Stimulated activated effector memory CD8-positive, alpha-beta T cell treated with anti-CD3 and anti-CD28 coated beads, Interleukin-12 subunit alpha, Interleukin-12 subunit beta, amount 100 ng/mL, for 72 hours (primary cell): Measurements from ENCODE around the gene DAB2IP.

Source experiments
- ATAC-seq: fragments of 150-1000 bp; cut with Tn5 transposase; 2 replicates; pipeline ENCODE4 v1.10.0; 2021
- DNase-seq, 2 donors: peaks; one replicate each; pipeline ENCODE4 v3.0.0; 2021 to 2022; ENCODE audit warnings: low spot score in 2 of 2
- H3K27ac Mint-ChIP-seq: one replicate; pipeline ENCODE4 v1.8.0; 2022; ENCODE audit warnings: mild to moderate bottlenecking, mixed read lengths
- H3K36me3 Mint-ChIP-seq: one replicate; pipeline ENCODE4 v1.8.0; 2022; ENCODE audit warnings: mild to moderate bottlenecking, mixed read lengths
- H3K4me1 Mint-ChIP-seq: one replicate; pipeline ENCODE4 v1.8.0; 2022; ENCODE audit warnings: mixed read lengths
- H3K4me3 Mint-ChIP-seq: one replicate; pipeline ENCODE4 v1.8.0; 2022; ENCODE audit warnings: mild to moderate bottlenecking, mixed read lengths
- H3K9me3 Mint-ChIP-seq: one replicate; pipeline ENCODE4 v1.8.0; 2022; ENCODE audit warnings: mixed read lengths

Gene DAB2IP

GRCh38 chr9:121801579-121801978 lies 150.1 kb downstream of the DAB2IP start:
- no peaks in the 10 kb centered on the region for H3K4me1 Mint-ChIP-seq
- no peak overlapping the region for H3K27ac Mint-ChIP-seq
- ATAC-seq (no peak), DNase-seq (no peak)
- H3K36me3 Mint-ChIP-seq, result no peaks in the 10 kb centered on the region
- H3K4me3 Mint-ChIP-seq, result no peak overlapping the region
- peaks cover 5% of the 10 kb centered on the region for H3K9me3 Mint-ChIP-seq

DNA sequence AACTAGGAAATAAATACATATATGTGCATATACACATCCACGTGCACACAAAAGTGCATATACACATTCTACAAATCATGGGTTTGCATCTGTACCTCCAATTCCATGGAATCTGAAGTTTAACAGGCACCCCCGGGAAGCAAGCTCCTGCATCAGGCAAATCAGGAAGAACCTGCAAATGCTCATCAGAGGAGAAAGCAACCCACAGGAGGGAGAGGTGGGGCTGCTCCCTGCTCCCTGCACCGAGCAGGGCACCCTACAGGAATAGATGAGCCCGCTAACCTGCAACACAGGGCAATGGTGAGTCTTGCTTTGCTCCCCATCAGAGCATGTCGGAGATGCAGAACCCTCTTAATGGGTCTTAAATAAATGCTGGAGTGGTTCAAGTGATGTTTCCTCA lies 151.3 kb downstream of the DAB2IP start:
- no peak overlapping the region for H3K4me3 Mint-ChIP-seq
- ATAC-seq (no peak), DNase-seq (no peak)
- no peak overlapping the region for H3K27ac Mint-ChIP-seq
- no peaks in the 10 kb centered on the region for H3K36me3 Mint-ChIP-seq
- peaks cover 5% of the 10 kb centered on the region for H3K9me3 Mint-ChIP-seq
- H3K4me1 Mint-ChIP-seq, result no peaks in the 10 kb centered on the region

DNA sequence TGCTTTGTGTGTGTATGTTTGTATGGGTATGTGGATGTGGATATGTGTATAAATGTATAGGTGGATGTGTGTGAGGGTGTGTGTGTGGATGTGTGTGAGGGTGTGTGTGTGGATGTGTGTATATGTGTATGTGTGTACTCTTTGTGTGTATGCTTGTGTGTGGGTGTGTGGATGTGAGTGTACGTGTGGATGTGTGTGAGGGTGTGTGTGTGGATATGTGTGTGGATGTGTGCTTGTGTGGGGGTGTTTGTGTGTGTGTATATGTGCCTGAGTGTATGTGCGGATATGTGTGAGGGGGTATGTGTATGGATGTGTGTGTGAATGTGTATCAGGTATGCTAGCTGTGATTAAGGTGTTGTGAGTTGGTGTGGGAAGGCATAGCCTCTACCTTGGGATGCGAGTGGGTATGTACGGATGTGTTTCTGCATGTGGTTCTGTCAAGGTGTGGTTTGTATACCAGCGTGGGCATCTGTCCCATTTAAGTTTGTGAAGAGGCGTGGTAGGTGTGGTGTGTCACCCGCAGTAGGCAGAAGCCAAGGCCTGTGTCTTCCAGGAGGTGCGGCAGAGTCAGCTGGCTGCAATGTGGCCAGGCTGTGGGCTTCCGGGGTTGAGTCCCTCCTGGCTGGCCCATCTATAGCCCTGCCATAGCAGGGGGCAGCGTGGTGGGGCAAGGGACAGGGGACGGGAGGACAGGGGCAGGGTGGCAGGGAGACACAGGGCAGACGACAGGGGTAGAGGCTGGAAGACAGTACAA lies 155.8 kb downstream of the DAB2IP start:
- Mint-ChIP-seq H3K4me3 (no peak overlapping the region), H3K36me3 (no peaks in the 10 kb centered on the region), H3K27ac (no peak overlapping the region), H3K4me1 (no peaks in the 10 kb centered on the region), H3K9me3 (peaks cover 5% of the 10 kb centered on the region)
- DNase-seq (no peak), ATAC-seq (peak; percentile 63)

GRCh38 chr9:121807823-121808278 lies 156.4 kb downstream of the DAB2IP start:
- ATAC-seq (no peak), DNase-seq (no peak)
- no peaks in the 10 kb centered on the region for H3K36me3 Mint-ChIP-seq
- H3K4me3 Mint-ChIP-seq, result no peak overlapping the region
- no peaks in the 10 kb centered on the region for H3K4me1 Mint-ChIP-seq
- H3K9me3 Mint-ChIP-seq, result peaks cover 5% of the 10 kb centered on the region
- no peak overlapping the region for H3K27ac Mint-ChIP-seq

GRCh38 chr9:121808781-121809180 lies 157.3 kb downstream of the DAB2IP start:
- no peak overlapping the region for H3K27ac Mint-ChIP-seq
- no peak for DNase-seq
- H3K4me3 Mint-ChIP-seq, result no peak overlapping the region
- H3K9me3 Mint-ChIP-seq, result peaks cover 5% of the 10 kb centered on the region
- no peaks in the 10 kb centered on the region for H3K36me3 Mint-ChIP-seq
- H3K4me1 Mint-ChIP-seq, result no peaks in the 10 kb centered on the region
- no peak for ATAC-seq

- peaks cover 3% of the 10 kb centered on the region for H3K9me3 Mint-ChIP-seq
- no peak for DNase-seq
- no peak overlapping the region for H3K4me3 Mint-ChIP-seq
These were observed 158.1 kb downstream of the DAB2IP start for GRCh38 chr9:121809356-121810050.

GRCh38 chr9:121810489-121810888 lies 159.1 kb downstream of the DAB2IP start:
- ATAC-seq, result no peak
- no peak for DNase-seq
- no peak overlapping the region for H3K4me3 Mint-ChIP-seq
- H3K9me3 Mint-ChIP-seq, result no peaks in the 10 kb centered on the region
- H3K27ac Mint-ChIP-seq, result no peak overlapping the region
- H3K4me1 Mint-ChIP-seq, result no peaks in the 10 kb centered on the region
- no peaks in the 10 kb centered on the region for H3K36me3 Mint-ChIP-seq

More at GRCh38 chr9:121809356-121810050, 158.1 kb downstream of the DAB2IP start:
- no peaks in the 10 kb centered on the region for H3K4me1 Mint-ChIP-seq
- H3K27ac Mint-ChIP-seq, result no peak overlapping the region
- H3K36me3 Mint-ChIP-seq, result no peaks in the 10 kb centered on the region
- ATAC-seq, result no peak

DNA sequence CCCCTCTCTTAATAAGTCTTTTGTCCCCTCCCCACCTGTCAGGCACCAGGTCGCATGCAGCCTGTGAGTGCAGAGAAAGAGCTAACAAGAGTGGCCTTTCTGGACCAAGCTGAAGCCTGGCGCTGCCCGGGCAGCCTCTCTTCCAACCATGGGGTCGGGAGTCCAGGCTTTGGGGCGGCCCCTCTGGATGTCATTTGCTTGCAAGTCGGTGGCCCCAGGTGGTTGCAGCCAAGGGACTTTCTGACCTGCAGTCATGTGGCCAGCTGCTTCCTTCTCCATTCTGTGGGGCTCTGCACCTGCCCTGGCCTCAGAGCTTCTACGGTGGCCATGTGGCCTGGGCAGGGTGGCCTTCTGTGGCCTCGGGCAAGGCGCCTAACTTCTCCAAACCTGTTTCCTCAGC lies 159.7 kb downstream of the DAB2IP start:
- ATAC-seq, result no peak

DNA sequence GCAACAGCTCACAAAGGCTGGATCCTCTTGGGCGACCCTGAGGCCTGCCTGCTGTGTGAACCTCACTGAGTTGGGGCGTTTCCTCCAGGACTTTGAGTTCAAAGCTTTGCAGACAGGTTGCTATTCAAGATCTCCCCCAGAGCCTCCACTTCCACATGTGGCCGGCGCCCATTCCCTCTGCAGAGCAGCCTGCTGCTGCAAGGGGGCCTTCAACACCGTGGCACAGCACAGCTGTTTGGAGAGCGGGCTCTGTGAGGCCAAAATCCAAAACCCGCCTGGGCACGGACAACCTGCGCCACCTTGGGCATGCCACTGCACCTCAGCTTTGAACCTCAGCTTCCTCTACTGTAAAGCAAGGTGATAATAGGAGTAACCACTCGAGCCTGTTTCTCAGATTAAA lies 160.3 kb downstream of the DAB2IP start:
- H3K27ac Mint-ChIP-seq, result no peak overlapping the region
- H3K4me3 Mint-ChIP-seq, result no peak overlapping the region
- H3K4me1 Mint-ChIP-seq, result no peaks in the 10 kb centered on the region
- H3K36me3 Mint-ChIP-seq, result no peaks in the 10 kb centered on the region
- ATAC-seq (no peak), DNase-seq (no peak)
- no peaks in the 10 kb centered on the region for H3K9me3 Mint-ChIP-seq

More for the DNA sequence above, 159.7 kb downstream of the DAB2IP start:
- Mint-ChIP-seq H3K9me3 (no peaks in the 10 kb centered on the region), H3K4me1 (no peaks in the 10 kb centered on the region), H3K27ac (no peak overlapping the region), H3K36me3 (no peaks in the 10 kb centered on the region), H3K4me3 (no peak overlapping the region)
- no peak for DNase-seq

- no peak overlapping the region for H3K4me3 Mint-ChIP-seq
- H3K27ac Mint-ChIP-seq, result no peak overlapping the region
- ATAC-seq, result no peak
These were observed 160.8 kb downstream of the DAB2IP start for GRCh38 chr9:121812159-121812735.

DNA sequence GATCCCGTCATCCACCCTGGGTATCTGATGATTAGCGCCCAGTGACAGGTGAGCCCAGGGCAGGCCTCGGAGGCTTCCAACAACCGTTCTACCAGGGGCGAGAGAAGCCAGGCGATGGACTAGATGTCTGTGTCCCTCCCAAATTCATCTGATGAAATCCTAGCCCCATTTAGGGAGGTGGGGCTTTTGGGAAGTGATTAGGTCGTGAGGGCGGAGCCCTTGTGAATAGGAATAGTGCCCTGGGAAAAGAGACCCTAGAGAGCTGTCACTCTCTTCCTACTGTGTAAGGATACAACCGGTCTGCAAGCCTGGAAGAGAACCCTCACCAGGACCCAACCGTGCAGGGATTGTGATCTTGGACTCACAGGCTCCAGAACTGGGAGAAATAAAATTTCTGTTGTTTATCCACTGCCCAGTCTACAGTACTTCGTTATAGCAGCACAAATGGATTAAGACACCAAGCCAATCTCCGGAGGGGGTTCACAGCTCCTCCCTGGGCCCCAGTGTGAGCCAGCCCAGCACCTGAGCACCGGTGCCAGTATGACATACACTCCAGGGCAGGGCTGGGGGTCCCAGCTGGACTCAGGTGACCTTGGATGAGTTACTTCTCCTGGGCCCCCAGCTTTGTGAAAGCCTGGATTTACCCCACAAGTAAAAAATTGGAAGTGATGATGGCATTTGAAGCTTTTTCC lies 162.2 kb downstream of the DAB2IP start:
- ATAC-seq, result no peak
- no peaks in the 10 kb centered on the region for H3K9me3 Mint-ChIP-seq

More at GRCh38 chr9:121812159-121812735, 160.8 kb downstream of the DAB2IP start:
- no peaks in the 10 kb centered on the region for H3K36me3 Mint-ChIP-seq
- H3K9me3 Mint-ChIP-seq, result no peaks in the 10 kb centered on the region
- no peaks in the 10 kb centered on the region for H3K4me1 Mint-ChIP-seq
- no peak for DNase-seq

DNA sequence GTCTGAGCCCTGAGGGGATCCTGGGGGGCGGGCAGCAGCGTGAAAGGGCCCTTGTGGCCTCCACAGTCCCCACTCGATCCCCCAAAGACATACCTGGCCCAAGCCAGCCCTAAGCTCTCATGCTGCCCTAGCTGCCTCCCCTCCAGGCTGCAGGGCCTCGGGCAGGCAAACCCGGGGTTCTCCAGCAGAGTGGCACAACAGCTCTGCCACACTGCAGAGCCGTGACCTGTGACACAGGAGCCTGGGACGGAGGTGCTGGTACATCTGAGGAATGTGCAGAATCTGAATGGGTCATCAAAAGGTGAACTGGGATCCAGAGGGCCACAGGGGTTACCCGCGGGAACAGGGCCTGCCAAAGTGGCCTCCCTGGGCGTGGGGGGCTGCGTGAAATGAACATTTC lies 163.2 kb downstream of the DAB2IP start:
- no peaks in the 10 kb centered on the region for H3K9me3 Mint-ChIP-seq
- H3K4me1 Mint-ChIP-seq, result no peaks in the 10 kb centered on the region
- H3K27ac Mint-ChIP-seq, result no peak overlapping the region
- H3K36me3 Mint-ChIP-seq, result no peaks in the 10 kb centered on the region
- DNase-seq, result no peak
- no peak for ATAC-seq
- H3K4me3 Mint-ChIP-seq, result no peak overlapping the region

More for the DNA sequence above, 162.2 kb downstream of the DAB2IP start:
- Mint-ChIP-seq H3K36me3 (no peaks in the 10 kb centered on the region), H3K4me1 (no peaks in the 10 kb centered on the region), H3K4me3 (no peak overlapping the region), H3K27ac (no peak overlapping the region)
- no peak for DNase-seq

DNA sequence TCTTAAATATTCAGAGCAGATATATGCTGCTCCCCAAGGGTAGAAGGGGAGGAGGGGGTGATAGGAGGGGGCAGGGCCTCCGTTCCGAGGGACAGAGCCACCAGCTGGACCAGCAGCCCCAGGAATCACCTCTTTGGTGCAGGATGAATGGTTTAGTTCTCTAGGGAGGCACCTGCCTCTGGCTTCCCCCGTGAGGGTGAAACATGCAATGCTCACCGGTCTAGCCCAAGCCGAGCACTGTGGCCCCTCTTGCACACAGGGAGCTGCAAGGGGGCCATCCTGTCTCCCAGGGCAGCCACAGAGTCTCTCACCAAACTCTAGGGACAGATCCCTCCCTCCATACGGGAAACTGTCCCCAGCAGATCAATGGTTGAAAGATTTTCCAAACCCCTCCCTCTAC lies 163.7 kb downstream of the DAB2IP start:
- H3K4me3 Mint-ChIP-seq, result no peak overlapping the region
- DNase-seq (no peak), ATAC-seq (no peak)
- no peaks in the 10 kb centered on the region for H3K36me3 Mint-ChIP-seq
- H3K27ac Mint-ChIP-seq, result no peak overlapping the region
- no peaks in the 10 kb centered on the region for H3K9me3 Mint-ChIP-seq
- H3K4me1 Mint-ChIP-seq, result no peaks in the 10 kb centered on the region

GRCh38 chr9:121815546-121816448 lies 164.4 kb downstream of the DAB2IP start:
- Mint-ChIP-seq H3K9me3 (no peaks in the 10 kb centered on the region), H3K4me1 (no peaks in the 10 kb centered on the region), H3K4me3 (no peak overlapping the region), H3K27ac (no peak overlapping the region), H3K36me3 (no peaks in the 10 kb centered on the region)
- no peak for ATAC-seq
- no peak for DNase-seq
